CD4-positive, alpha-beta T cell treated with Interleukin-4 for 4 hours (primary cell): ENCODE data around the gene C9orf40.
A peak's percentile ranks its signal among the peaks of the same experiment; 100 is the strongest.

ENCODE experiments used
- DNase-seq: peaks from one replicate; pipeline ENCODE4 v3.0.0-alpha.2; 2020

Gene C9orf40

GRCh38 chr9:74952201-74953151 is at the start of gene C9orf40:
TSS of gene C9orf40 (minus strand) at chr9:74952912. CDS start at chr9:74952611, 301 bp downstream.
- peak; percentile 87 for DNase-seq

- DNase-seq, result peak; percentile 80
Observed at GRCh38 chr9:75001719-75002421, 49.2 kb upstream of the C9orf40 start.

GRCh38 chr9:75000835-75001234 is 48.1 kb upstream of the C9orf40 start:
- DNase-seq, result no peak

- no peak for DNase-seq
Observed at GRCh38 chr9:74985041-74985440, 32.3 kb upstream of the C9orf40 start.

- no peak for DNase-seq
Observed at GRCh38 chr9:74983709-74984108, 31.0 kb upstream of the C9orf40 start.

- DNase-seq, result no peak
Observed at GRCh38 chr9:74979844-74980243, 27.1 kb upstream of the C9orf40 start.

- no peak for DNase-seq
Observed at GRCh38 chr9:74977287-74977686, 24.6 kb upstream of the C9orf40 start.

GRCh38 chr9:74975538-74975937 is 22.8 kb upstream of the C9orf40 start:
- DNase-seq, result no peak

GRCh38 chr9:74974558-74974957 is 21.8 kb upstream of the C9orf40 start:
- DNase-seq, result no peak

GRCh38 chr9:74973714-74974113 is 21.0 kb upstream of the C9orf40 start:
- no peak for DNase-seq

GRCh38 chr9:74963056-74963455 is 10.3 kb upstream of the C9orf40 start:
- DNase-seq, result no peak

GRCh38 chr9:74961496-74961895 is 8.8 kb upstream of the C9orf40 start:
- no peak for DNase-seq

- peak; percentile 6 for DNase-seq
Observed at GRCh38 chr9:74960561-74960960, 7.8 kb upstream of the C9orf40 start.

GRCh38 chr9:74958587-74958986 is 5.9 kb upstream of the C9orf40 start:
- DNase-seq, result no peak

GRCh38 chr9:74953235-74953751 is 581 bp upstream of the C9orf40 start:
- DNase-seq, result no peak

- DNase-seq, result peak; percentile 31
Observed at GRCh38 chr9:74951725-74952151, 974 bp downstream of the C9orf40 start.

- DNase-seq, result no peak
Observed at GRCh38 chr9:74951107-74951720, 1.5 kb downstream of the C9orf40 start.

GRCh38 chr9:74949859-74950855 is 2.6 kb downstream of the C9orf40 start:
- no peak for DNase-seq

- no peak for DNase-seq
Observed at GRCh38 chr9:74948937-74949336, 3.8 kb downstream of the C9orf40 start.

- DNase-seq, result no peak
Observed at GRCh38 chr9:74946686-74947085, 6.0 kb downstream of the C9orf40 start.

GRCh38 chr9:74942801-74943200 is 9.9 kb downstream of the C9orf40 start:
- peak; percentile 15 for DNase-seq

- no peak for DNase-seq
Observed at GRCh38 chr9:74940600-74940999, 12.1 kb downstream of the C9orf40 start.
